Ishikawa (cell line): Measurements from ENCODE around the gene GAS2L2.

Experiments
- CEBPB ChIP-seq: IDR thresholded peaks from 2 replicates; pipeline ENCODE4 v1.6.1; 2012
- CREB1 ChIP-seq: IDR thresholded peaks from 2 replicates; pipeline ENCODE4 v1.6.1; 2012; ENCODE audit warnings: low read depth
- EGR1 ChIP-seq: IDR thresholded peaks from 2 replicates; pipeline ENCODE4 v1.6.1; 2012
- EP300 ChIP-seq: IDR thresholded peaks from 2 replicates; pipeline ENCODE4 v1.6.1; 2012; ENCODE audit warnings: borderline replicate concordance
- FOXM1 ChIP-seq: IDR thresholded peaks from 2 replicates; pipeline ENCODE4 v1.6.1; 2012; ENCODE audit warnings: low read depth, borderline replicate concordance
- NFIC ChIP-seq: IDR thresholded peaks from 2 replicates; pipeline ENCODE4 v1.6.1; 2012
- RAD21 ChIP-seq: IDR thresholded peaks from 2 replicates; pipeline ENCODE4 v1.6.1; 2012; ENCODE audit warnings: low read depth
- TAF1 ChIP-seq: IDR thresholded peaks from 2 replicates; pipeline ENCODE4 v1.6.1; 2012; ENCODE audit warnings: low read depth, mild to moderate bottlenecking
- TCF12 ChIP-seq: IDR thresholded peaks from 2 replicates; pipeline ENCODE4 v1.6.1; 2012; ENCODE audit warnings: low read depth
- TEAD4 ChIP-seq: IDR thresholded peaks from 2 replicates; pipeline ENCODE4 v1.6.1; 2012
- YY1 ChIP-seq: IDR thresholded peaks from 2 replicates; pipeline ENCODE4 v1.6.1; 2012; ENCODE audit warnings: low read depth
- ZBTB7A ChIP-seq: IDR thresholded peaks from 2 replicates; pipeline ENCODE4 v1.6.1; 2012; ENCODE audit warnings: low read depth
- TF ChIP-seq, protein P1 (sequence below): IDR thresholded peaks from 2 replicates; pipeline ENCODE4 v1.6.1; 2012
- TF ChIP-seq, protein P2 (sequence below): IDR thresholded peaks from 2 replicates; pipeline ENCODE4 v1.6.1; 2012; ENCODE audit warnings: low read depth, mild to moderate bottlenecking
- TF ChIP-seq, protein P3 (sequence below): IDR thresholded peaks from 2 replicates; pipeline ENCODE4 v1.6.1; 2012

The GAS2L2 gene

DNA sequence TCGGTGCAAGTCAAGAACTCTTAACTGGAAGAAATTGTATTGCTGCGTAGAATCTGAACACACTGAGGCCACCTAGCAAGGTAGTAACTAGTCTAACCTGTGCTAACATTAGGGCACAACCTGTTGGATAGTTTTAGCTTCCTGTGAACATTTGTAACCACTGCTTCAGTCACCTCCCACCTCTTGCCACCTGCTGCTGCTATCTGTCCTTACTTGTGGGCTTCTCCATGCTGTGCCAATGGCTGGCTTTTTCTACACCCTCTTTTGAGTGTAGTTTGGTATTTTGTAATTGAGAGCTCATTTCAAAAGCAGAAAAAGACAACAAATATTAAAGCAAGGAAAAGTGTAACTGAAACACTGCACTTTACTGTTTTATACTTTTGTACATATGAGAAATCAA is 29.3 kb downstream of the GAS2L2 start:
- no peak for TF ChIP-seq TEAD4
- no peak for TF ChIP-seq NFIC
- no peak for TF ChIP-seq EGR1
- no peak for TF ChIP-seq YY1
- no peak for TF ChIP-seq CREB1
- TF ChIP-seq RAD21: no peak
- no peak for TF ChIP-seq FOXM1
- no peak for TF ChIP-seq TCF12
- no peak for TF ChIP-seq EP300
- TF ChIP-seq, protein P1, sequence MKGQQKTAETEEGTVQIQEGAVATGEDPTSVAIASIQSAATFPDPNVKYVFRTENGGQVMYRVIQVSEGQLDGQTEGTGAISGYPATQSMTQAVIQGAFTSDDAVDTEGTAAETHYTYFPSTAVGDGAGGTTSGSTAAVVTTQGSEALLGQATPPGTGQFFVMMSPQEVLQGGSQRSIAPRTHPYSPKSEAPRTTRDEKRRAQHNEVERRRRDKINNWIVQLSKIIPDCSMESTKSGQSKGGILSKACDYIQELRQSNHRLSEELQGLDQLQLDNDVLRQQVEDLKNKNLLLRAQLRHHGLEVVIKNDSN: no peak
- no peak for TF ChIP-seq TAF1
- no peak for TF ChIP-seq ZBTB7A
- TF ChIP-seq, protein P2, sequence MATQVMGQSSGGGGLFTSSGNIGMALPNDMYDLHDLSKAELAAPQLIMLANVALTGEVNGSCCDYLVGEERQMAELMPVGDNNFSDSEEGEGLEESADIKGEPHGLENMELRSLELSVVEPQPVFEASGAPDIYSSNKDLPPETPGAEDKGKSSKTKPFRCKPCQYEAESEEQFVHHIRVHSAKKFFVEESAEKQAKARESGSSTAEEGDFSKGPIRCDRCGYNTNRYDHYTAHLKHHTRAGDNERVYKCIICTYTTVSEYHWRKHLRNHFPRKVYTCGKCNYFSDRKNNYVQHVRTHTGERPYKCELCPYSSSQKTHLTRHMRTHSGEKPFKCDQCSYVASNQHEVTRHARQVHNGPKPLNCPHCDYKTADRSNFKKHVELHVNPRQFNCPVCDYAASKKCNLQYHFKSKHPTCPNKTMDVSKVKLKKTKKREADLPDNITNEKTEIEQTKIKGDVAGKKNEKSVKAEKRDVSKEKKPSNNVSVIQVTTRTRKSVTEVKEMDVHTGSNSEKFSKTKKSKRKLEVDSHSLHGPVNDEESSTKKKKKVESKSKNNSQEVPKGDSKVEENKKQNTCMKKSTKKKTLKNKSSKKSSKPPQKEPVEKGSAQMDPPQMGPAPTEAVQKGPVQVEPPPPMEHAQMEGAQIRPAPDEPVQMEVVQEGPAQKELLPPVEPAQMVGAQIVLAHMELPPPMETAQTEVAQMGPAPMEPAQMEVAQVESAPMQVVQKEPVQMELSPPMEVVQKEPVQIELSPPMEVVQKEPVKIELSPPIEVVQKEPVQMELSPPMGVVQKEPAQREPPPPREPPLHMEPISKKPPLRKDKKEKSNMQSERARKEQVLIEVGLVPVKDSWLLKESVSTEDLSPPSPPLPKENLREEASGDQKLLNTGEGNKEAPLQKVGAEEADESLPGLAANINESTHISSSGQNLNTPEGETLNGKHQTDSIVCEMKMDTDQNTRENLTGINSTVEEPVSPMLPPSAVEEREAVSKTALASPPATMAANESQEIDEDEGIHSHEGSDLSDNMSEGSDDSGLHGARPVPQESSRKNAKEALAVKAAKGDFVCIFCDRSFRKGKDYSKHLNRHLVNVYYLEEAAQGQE: no peak
- no peak for TF ChIP-seq CEBPB
- TF ChIP-seq, protein P3, sequence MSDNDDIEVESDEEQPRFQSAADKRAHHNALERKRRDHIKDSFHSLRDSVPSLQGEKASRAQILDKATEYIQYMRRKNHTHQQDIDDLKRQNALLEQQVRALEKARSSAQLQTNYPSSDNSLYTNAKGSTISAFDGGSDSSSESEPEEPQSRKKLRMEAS: no peak

DNA sequence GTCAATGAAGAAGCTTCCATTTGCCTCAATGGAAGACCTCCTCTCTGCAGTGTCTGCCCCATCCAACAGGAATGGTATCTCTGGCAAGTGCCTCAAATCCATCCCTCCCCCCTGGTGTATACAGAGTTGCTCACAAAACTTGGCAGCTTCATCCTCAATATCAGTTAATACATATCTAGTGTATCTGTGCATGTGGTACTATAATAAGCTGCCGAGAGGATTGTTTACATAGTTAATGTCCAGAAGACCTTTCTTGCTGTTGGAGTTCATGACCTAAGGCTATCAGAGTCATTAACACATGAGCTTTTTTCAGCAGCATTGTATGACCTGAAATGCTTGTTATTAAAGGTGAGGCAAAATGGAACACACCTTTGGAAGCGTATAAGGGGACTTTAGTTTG is 35.6 kb downstream of the GAS2L2 start:
- TF ChIP-seq ZBTB7A (no peak), CREB1 (no peak)

DNA sequence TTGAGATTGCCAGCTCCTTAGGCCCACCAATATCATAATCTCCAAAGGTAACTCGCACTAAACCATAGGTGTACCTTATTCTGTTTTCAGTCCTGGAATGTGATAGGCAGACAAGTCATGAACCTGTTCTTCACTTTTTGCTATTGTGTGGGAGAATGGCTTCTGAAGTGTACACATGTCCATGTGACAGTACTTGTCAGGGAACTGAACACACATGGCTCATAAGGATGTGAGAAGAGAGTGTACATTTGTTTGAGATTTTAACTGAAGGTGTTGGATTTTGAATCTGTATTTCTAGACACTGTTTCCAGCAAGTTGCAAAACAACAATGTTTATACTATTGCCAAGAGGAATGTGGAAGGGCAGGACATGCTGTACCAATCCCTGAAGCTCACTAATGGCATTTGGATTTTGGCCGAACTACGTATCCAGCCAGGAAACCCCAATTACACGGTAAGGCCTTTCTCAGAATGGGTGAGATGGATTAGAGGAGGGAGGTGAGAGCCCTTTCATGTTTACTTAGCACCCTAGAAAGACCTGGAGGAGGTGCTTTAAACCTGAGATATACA is 36.1 kb downstream of the GAS2L2 start:
- TF ChIP-seq TCF12 (no peak), RAD21 (no peak), NFIC (no peak), FOXM1 (no peak), TAF1 (no peak), YY1 (no peak), CEBPB (no peak)
- TF ChIP-seq, protein P1: no peak

DNA sequence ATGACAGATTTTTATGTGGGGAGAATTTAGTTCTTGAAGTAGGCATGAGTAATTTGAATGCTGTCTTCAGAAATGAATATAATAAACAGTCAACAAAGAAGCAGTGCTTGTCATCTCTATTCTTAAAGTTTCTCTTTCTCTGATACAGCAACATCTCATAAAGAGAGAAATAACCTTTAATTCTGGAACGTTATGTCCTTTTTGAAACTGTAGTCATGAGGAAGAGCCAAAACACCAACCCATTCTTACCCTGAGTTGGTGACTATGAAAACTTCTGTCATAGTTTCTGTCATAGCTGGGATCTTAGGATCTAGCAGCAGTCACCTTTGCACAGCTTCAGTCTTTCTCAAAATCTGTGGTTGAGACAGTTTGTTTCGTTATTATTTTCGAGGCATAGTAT is 36.9 kb downstream of the GAS2L2 start:
- no peak for TF ChIP-seq TEAD4
- TF ChIP-seq YY1: no peak
- TF ChIP-seq RAD21: no peak
- TF ChIP-seq, protein P3: no peak
- no peak for TF ChIP-seq EGR1
- no peak for TF ChIP-seq CREB1
- TF ChIP-seq, protein P1: no peak
- TF ChIP-seq EP300: no peak
- no peak for TF ChIP-seq ZBTB7A
- TF ChIP-seq, protein P2: no peak
- TF ChIP-seq TCF12: no peak
- TF ChIP-seq FOXM1: no peak
- TF ChIP-seq NFIC: no peak
- TF ChIP-seq CEBPB: no peak
- TF ChIP-seq TAF1: no peak

DNA sequence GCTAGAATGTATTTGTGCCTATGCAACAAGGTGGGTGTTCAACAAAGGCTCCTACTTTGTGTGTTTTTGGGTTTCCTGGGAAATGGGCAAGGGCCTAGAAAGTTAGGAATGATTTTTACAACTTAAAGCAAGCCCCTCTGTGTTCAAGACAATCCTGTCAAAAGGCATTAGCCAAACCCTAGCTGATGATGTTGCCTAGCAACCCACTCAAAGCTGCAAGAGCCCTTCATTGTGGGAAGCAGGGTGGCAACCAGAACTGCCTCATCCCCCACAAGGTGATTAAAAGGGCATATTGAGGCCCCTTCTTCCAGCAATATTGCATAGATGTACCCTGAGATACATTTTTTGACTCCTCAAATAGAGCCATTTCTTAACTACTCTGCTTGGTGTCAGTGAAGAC is 37.6 kb downstream of the GAS2L2 start:
- TF ChIP-seq CREB1 (no peak), EP300 (no peak), TAF1 (no peak), FOXM1 (no peak), EGR1 (no peak), TCF12 (no peak), TEAD4 (no peak), ZBTB7A (no peak)
- TF ChIP-seq, protein P1: no peak
